Fibroblast of the aortic adventitia (primary cell): ENCODE results near the gene EIF3I. TPM values are rescaled to one million over a fixed set of nuclear protein-coding genes. Genes with fewer than 3 reads are reported as not detected.

ENCODE experiments used
- DNase-seq: peaks from one replicate; pipeline ENCODE4 v3.0.0-alpha.2; 2010; ENCODE audit warnings: low read depth
- H3K4me3 ChIP-seq: 2 replicates; pipeline ENCODE4 v1.5.1; 2011; ENCODE audit warnings: low read depth, mild to moderate bottlenecking, control low read depth, low read length, moderate library complexity
- total RNA-seq: library from RNA; depleted of rRNA; stranded (reverse); fragments of >200 nt; gene quantifications from 2 replicates; pipeline ENCODE4 v1.2.3, GENCODE V29; 2012; ENCODE audit warnings: low replicate concordance
- TF ChIP-seq, protein P1 (sequence below): IDR thresholded peaks from 2 replicates; pipeline ENCODE4 v1.5.1; 2011; ENCODE audit warnings: mild to moderate bottlenecking, low read length, control low read depth, inconsistent platforms; ENCODE audit not compliant: insufficient read depth

The EIF3I gene
- total RNA-seq, 1 donor = 284 TPM

DNA sequence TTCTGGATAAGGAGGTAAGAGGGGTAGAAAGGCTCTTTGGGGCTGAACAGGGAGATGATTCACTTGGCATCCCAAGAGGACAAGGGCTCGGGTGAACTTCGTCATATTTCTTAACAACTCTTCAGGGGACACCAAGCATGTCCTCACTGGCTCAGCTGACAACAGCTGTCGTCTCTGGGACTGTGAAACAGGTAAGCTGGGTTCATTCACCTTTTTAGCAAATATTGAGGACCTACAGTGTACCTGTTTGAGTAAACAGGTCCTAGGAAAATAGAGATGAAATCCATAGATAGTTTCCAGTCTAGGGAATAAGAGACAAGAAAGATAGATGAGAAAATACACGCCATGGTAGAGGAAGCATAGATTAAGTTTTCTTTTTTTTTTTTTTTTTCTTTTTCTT is 2.1 kb downstream of the EIF3I start:
- no peak for DNase-seq
- TF ChIP-seq, protein P1, sequence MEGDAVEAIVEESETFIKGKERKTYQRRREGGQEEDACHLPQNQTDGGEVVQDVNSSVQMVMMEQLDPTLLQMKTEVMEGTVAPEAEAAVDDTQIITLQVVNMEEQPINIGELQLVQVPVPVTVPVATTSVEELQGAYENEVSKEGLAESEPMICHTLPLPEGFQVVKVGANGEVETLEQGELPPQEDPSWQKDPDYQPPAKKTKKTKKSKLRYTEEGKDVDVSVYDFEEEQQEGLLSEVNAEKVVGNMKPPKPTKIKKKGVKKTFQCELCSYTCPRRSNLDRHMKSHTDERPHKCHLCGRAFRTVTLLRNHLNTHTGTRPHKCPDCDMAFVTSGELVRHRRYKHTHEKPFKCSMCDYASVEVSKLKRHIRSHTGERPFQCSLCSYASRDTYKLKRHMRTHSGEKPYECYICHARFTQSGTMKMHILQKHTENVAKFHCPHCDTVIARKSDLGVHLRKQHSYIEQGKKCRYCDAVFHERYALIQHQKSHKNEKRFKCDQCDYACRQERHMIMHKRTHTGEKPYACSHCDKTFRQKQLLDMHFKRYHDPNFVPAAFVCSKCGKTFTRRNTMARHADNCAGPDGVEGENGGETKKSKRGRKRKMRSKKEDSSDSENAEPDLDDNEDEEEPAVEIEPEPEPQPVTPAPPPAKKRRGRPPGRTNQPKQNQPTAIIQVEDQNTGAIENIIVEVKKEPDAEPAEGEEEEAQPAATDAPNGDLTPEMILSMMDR = no peak
- H3K4me3 ChIP-seq = no peak overlapping the region

DNA sequence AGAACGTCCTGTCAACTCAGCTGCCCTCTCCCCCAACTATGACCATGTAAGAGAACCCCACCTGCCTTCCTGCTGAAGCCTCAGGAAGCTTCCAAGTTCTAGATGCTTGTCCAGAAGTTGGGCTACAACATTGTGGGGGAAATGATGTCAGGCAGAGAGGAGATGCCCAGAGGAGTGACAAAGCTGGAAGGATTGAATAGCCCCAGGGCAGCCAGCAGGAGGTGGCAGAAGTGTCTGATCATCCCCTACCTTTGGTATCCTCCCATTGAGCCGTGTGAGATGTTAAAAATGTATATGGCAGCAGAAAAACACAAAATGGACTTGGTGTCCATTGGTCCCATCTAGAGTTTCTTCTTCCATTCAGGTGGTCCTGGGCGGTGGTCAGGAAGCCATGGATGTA is 6.6 kb downstream of the EIF3I start:
- TF ChIP-seq, protein P1 = no peak

DNA sequence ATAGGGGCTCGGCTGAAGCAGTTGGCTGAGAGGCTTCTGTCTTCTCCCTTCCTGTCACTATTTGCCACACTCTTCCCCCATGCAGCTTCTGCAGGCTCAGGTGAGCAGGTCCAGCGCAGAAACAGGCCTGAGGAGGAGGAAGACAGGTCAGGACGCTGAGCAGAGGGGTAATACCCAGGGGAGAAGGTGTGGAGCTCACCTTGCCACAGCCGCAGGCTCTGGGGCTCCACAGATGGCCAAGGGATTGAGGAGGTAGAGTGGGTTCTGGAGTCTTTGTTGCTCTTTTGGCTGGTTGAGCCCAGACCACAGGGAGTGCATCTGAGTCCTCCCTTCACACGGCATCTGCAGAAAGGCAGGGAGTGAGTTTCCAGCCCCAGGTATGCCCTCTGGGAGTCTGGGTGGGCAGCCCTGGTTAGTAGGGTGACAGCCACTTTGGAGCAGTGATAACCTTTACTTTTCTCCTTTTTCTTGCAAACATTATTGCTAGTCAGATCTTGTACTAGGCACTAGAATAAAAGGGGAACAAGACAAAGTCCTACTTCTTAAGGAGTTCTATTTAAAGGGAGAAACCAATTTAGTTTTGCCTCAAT is 9.7 kb downstream of the EIF3I start:
- DNase-seq = no peak
- TF ChIP-seq, protein P1 = no peak
- no peak overlapping the region for H3K4me3 ChIP-seq

More for the DNA sequence above, 6.6 kb downstream of the EIF3I start:
- no peak for DNase-seq
- no peak overlapping the region for H3K4me3 ChIP-seq

DNA sequence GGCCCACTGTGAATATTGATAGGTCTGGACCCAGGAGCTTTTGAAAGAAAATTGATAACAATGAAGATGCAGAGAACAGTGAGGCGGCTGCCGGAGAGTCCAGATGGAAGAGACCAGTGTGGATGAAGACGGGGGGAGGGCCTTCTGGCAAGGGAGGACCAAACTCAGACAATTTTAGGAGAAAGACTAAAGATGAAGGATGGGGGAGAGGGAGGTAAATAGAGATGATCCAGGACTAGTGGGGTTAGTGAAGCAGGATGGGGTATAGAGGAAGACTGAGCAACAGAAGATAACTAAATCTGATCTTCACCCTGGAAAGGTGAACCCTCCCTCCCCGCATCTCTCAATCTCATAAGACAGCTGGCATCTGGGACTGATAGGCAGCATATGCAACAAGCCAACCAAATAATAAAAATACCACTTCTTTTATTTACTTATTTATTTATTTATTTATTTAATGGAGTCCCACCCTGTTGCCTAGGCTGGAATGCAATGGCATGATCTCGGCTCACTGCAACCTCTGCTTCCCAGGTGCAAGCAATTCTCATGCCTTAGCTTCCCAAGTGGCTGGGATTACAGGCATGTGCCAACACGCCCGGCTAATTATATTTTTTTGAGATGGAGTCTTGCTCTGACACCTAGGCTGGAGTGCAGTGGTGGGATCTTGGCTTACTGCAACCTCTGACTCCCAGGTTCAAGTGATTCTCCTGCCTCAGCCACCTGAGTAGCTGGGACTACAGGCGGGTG is 10.5 kb downstream of the EIF3I start:
- TF ChIP-seq, protein P1 = no peak
- DNase-seq = no peak
- H3K4me3 ChIP-seq = no peak overlapping the region

DNA sequence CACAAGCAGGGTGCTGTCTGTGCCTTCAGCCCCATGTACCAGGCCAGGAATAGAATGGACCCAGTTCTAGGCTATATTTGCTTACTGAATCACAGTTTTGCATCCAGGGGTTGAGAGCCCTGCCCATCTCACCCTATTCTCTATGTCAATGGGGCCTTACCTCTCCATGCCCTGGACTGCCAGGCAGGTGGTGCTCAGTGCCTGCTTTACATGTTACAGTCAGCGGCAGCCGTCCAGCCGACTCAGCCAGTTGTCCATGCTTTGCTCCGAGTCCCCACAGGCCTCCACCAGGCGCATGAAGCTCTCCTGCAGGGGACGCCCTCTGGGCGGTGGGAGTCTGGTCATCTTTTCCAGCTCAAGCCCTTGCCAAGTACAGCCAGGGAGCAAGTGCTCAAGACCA is 12.6 kb downstream of the EIF3I start:
- no peak for DNase-seq
- H3K4me3 ChIP-seq = no peak overlapping the region
- TF ChIP-seq, protein P1 = no peak

DNA sequence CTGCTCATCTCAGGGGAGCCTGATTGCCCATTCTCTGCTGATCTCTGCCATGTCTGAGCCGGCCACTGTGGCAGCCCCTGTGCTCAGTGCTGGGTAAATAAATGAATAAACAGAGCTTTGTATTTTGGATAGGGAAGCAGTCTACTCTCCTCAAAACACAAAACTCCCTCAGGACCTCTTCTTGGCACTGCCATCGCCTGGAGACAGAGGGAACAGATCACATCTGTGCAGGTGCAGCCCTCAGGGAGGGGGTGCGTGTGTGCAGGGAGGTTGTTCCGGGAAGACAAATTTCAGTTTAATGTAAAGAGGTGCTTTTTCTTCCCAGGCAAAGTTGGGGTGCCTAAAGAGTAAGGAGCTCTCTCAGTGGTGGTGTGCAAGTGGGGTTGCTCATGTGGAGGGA is 17.1 kb downstream of the EIF3I start:
- no peak overlapping the region for H3K4me3 ChIP-seq
- TF ChIP-seq, protein P1 = no peak
- no peak for DNase-seq
